CD4-positive, alpha-beta T cell treated with Interleukin-21 for 1 hour (primary cell): ENCODE results near the gene PBX4.
"Not testable (repeated sequence)": the region's sequence is repeated elsewhere in the genome, so short reads cannot be mapped to it uniquely, and the experiment has no call there.

Experiments
- DNase-seq: peaks from one replicate; pipeline ENCODE4 v3.0.0-alpha.2; 2020

Gene PBX4

DNA sequence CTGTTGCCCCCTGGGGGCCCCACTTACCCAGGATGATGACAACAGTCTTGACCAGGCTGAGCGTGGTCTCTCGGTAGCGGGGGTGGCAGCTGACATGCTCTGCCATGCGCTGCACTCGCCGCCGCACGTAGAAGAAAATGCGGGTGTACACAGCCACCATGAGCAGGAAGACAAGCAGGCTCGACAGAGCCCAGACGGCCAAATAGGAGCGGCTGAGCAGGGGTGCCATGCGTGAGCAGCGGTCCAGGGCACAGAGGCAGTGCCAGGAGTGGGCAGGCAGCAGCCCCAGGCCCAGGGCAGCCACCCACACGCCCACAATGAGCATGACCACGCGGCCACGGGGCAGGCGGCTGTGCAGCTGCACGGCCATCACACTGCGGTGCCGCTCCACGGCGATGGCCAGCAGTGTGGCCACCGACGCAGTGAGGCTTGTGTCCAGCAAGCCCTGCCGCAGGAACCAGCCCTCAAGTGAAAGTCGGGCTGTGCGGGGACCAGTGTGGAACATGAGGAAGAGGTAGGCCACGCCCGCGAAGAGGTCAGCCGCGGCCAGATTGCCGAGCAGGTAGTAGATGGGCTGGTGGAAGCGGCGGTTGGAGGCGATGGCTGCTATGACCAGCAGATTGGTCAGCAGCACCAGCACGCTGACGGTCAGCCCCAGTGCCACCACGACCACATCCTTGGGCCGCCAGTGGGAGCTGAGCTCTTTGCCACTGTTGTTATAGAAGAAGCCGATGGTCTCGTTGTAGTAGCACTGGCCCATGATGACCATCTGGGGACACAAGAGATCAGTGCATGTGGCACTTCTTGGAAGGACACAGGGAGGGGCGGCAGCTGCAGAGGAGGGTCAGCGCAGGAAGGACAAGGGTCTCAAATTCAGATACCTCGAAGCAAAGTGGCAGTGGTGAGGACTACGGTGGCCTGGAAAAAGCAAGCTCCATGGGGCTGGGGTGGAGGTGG lies 8.3 kb upstream of the PBX4 start:
- DNase-seq = no peak

GRCh38 chr19:19624032-19624570 lies 5.6 kb upstream of the PBX4 start:
- DNase-seq = no peak

DNA sequence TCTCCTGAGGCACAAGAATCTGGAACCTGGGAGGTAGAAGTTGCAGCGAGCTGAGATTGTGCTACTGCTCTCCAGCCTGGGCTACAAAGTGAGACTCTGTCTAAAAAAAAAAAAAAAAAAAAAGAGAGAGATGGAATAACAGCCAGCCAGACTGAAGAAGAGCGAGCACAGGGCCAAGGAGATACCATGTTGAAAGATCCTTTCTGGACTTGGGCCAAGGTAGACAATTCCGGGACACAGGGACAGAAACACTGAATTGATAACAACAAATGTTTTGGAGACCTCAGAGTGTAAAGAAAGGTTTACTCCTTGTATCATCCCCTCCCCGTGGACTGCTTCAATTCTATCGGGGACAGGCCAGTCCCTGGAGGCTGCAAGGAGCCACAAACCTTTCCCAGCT lies 4.9 kb upstream of the PBX4 start:
- DNase-seq = no peak

DNA sequence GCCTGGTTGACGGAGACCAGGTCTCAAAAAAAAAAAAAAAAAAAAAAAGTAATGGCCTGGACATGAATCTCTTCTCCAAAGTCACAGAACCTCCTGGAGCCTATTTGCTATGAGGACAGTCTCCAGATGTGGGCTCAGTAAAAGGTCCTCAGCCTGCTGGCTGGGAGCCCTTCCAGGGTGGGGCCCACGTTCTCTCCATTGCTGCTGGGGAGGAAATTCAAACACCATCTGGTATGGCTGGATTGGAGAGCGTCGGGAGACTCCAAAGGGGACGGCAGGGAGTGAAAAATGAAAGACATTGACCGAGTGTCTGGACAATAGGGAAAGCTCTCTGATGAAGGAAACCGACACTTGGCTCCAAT lies 1.3 kb upstream of the PBX4 start:
- DNase-seq = no peak

DNA sequence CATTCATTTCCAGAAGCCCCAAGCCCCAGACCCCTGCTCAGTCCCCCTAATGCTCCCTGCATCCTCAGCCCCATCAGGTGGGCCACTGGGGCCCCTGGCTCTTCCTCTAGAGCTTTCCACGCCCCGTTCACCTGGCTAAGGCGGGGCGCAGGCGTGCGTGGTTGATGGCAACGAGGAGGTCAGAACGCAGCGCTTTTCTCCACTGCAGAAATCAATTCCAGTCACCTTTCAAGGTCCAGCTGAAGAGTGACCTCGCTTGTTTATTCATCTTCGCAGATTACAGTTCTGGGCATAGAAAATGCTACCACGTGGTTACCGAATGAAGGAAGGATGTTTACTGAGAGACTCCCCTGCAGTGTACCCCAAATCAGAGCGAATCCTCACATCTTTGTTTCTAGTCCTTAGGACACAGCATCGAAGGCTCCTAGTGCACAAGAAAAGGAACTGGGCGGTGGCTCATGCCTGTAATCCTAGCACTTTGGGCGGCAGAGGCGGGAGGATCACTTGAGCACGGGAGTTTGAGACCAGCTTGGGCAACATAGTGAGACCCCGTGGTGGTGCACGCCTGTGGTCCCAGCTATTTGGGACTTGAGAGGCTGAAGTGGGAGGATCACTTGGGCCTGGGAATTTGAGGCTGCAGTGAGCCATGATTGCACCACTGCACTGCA lies 828 bp upstream of the PBX4 start:
- DNase-seq = no peak

DNA sequence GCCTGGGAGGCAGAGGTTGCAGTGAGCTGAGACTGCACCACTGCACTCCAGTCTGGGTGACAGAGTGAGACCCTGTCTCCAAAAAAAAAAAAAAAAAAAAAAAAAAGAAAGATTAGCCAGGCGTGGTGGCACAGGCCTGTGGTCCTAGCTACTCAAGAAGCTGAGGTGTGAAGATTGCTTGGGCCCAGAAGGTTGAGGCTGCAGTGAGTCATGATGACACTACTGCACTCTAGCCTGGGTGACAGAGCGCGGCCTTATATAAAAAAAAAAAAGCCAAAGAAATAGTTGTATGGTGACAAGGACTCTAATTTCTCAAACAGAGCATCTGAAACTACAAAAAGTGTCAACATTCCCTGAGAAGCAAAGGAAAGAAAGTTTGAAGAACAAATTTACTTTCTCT lies 3.4 kb downstream of the PBX4 start:
- peak; percentile 71 for DNase-seq

- DNase-seq = no peak
These were observed 5.0 kb downstream of the PBX4 start for GRCh38 chr19:19613506-19613905.

- no peak for DNase-seq
These were observed 7.9 kb downstream of the PBX4 start for GRCh38 chr19:19610376-19611202.

DNA sequence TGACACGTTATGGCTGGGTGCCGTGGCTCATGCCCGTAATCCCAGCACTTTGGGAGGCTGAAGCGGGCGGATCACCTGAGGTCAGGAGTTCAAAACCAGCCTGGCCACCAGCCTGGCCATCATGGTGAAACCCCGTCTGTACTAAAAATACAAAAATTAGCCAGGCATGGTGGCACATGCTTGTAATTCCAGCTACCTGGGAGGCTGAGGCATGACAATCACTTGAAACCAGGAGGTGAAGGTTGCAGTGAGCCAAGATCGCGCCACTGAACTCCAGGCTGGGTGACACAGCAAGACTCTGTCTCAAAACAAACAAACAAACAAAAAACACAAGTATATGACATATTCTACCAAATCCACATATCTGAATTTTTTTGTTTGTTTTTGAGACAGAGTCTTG lies 11.8 kb downstream of the PBX4 start:
- not testable (repeated sequence) for DNase-seq

DNA sequence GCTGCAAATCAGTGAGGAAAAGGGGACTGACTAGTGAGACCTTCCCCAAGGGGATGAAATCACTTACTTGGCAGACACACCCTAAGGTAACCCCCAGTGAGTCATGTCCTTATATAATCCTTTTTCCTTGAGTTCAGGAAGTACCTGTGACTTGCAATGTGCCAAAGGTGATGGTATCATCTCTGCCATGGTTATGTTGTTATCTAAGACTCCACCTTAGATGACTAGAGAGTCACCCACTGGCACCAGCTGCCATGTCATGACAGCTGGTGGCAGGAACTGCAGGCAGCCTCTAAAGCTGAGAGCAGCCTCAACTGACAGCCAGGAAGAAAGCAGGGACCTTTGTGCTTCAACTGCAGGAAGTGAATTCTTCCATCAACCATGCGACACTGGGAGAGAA lies 12.5 kb downstream of the PBX4 start:
- peak; percentile 80 for DNase-seq

DNA sequence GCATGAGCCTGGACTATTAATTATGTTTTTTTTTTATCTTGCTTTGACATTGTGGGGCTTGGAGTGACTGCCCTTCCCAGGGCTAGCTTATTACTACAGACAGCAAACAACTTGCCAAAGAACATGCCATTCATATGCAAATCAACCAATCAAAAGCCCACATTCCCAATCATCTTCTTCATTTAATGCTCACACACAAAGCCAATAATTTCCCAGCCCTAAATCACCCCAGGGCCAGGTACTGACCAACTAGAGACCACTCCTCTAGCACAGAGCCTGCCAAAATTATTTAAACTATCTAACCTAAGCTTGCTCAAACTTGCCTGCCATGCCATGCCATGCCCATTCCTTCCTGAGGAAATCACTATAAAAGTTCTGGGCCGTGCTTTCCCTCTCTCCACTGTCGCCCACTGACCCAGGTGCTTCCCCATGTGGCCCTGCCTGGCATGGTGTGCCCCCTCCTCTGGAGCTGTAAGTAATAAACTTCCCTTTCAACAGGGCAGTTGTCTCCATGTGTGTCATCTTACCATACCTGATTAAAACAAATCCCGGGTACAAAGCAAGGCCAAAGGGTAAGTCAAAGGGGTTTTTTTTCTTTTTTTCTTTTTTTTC lies 15.7 kb downstream of the PBX4 start:
- no peak for DNase-seq

DNA sequence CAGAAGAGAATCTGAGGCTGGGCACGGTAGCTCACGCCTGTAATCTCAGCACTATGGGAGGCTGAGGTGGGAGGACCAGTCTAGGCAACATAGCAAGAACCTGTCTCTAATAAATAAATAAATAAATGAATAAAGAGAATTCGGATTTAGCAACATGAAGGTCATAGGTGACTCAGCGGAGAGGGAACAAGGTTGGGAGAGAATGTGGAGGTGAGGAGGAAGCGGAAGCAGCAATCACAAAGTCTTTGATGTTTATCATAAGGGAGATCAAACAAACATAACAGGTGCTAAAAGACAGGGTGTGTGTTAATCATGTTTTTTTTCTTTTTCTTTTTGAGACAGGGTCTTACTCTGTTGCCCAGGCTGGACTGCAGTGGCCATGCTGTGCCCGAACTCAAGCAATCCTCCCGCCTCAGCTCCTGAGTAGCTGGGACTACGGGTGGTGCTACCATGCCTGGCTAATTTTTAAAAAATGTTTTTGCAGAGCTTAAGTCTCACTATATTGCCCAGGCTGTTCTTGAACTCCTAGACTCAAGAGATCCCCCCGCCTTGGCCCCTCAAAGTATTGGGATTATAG lies 16.3 kb downstream of the PBX4 start:
- DNase-seq = peak; percentile 75

DNA sequence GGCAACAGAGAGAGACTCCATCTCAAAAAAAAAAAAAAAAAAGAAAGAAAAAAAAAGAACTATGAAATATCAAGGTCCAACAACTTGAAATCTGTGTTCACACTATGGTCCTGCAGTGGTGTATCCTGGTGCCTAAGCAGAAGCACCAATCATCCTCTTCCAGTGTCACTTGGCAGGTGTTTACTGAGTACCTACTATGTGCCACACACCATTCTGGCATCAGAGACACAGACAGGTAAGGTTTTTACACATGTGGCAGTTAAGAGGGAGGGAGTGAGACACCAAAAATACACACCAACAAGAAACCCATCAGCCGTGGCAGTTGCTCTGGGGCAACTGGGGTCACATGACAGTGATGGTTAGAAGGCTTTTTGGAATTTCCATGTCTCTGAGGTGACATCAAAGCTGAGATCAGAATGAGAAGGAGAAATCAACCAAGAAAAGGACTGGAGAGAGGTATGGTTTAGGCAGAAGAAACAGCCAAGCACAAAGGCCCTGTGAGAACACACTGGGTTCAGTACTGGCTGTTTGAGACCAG lies 17.6 kb downstream of the PBX4 start:
- DNase-seq = peak; percentile 55

GRCh38 chr19:19598728-19599451 lies 19.6 kb downstream of the PBX4 start:
- DNase-seq = peak; percentile 81

GRCh38 chr19:19597809-19598306 lies 20.6 kb downstream of the PBX4 start:
- DNase-seq = peak; percentile 94

DNA sequence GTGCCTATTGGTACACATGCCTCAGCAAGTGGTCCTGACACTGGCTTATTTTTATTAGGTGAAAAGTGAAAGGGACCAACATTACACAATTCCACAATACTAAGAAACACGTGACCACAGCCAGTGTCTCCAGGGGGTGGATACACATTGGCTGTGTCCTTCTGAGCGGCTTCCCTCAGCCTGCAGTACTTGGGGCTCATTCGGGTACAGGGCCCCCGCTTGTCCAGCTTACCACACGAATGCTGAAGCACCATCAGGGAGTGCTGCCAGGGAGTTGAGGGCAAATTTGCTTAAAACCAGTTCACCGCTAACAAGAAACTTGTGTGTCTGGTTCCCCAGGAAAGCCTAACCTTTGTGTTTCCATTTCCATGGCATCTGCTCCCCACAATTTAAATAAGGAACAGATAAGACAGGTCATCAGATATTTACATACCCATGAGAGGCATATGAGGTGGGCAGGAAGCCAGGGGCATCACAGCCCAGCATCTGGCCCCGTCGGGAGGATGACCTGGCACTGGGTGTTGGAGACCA lies 23.3 kb downstream of the PBX4 start:
- DNase-seq = no peak

DNA sequence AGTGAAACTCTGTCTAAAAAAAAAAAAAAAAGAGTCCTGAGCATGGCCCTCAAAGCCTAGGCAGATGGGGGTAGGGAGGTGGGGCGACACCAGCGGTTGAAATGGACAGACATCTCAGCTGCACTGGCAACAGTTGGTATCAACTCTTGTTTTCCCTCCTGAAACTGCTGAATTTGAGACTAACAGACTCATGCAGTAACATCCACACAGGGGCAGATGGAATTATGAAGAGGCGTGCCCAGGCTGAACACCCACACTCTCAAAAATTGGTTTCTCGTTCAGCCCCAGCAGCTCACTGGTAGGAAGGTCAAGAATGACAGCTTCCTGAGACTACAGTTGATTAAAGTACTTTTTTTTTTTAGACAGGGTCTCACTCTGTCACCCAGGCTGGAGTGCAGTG lies 24.1 kb downstream of the PBX4 start:
- DNase-seq = no peak

GRCh38 chr19:19592690-19593089 lies 25.8 kb downstream of the PBX4 start:
- DNase-seq = no peak

DNA sequence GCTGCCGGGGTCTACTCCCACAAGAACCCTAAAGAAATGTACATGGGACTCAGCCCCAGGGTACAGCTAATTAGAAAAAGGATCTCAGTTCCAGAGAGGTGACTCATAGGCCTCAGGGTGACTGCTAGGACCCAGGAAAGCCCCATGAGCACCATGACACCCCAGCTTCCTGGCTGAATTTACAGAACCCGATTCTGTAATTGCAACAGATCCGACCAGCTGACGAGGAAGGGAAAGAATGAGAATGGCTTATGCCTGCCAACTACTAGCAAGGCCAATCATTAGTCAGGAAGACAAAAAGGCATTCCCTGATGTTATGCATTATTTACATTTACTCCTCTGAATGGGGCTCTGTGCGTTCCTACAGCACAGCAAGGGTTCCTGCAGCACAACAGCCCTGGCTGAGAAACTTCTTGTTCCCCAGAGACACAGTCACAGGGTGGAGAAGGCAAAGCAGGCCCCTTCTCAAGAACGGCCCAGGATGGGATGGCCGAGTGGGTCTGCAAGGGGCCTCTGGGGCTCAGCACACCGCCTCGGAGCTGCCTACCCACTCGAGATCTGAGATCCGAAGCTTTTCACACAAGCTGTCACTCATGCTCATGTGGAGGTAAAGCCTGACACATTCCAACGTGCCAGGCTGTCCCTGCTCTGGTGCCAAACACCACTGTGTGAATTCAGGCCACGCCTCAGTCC lies 27.2 kb downstream of the PBX4 start:
- DNase-seq = peak; percentile 84

DNA sequence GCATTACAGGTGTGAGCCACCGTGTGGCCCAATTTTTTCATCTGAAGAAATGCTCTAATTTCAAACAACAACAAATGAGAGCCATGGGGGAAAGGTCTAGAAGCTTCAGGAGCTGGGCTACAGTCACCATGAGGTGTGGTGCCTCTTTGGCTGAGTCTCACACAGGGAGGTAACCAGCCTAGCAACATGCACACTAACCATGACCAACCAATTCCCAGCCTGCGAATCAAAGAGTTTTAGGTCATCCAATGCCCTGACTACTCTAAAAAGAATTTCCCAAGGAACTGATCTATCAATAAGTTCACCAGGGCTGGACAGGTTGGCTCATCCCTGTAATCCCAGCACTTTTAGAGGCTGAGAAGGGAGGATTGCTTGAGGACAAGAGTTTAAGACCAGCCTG lies 29.9 kb downstream of the PBX4 start:
- DNase-seq = no peak
